Measurements from ENCODE around the gene OLFM4.

The OLFM4 gene

DNA sequence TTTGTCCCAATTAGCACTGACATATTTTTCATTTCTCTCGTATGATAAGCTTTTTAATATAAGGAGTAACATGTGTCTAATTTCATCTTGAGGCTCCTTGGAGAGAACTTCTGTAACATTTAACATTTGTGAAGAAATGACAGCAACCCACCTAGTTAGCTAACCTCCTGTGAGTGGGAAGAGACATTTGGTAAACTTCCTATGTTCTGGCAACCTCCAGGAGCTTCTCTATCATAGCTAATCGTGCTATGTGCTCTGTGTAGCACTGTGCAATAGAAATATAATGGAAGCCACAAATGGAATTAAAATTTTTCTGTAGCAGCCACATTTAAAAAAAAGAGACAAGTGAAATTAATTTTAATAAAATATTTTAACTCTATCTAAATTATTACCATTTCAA lies 5.4 kb upstream of the OLFM4 start:
- TF ChIP-seq CEBPB (IDR thresholded peaks at IDR 0.05) (no peak), NFIC (IDR thresholded peaks at IDR 0.05) (no peak), EGR1 (IDR thresholded peaks at IDR 0.05) (no peak), TCF12 (IDR thresholded peaks at IDR 0.05; ENCODE audit: low read depth) (no peak), YY1 (IDR thresholded peaks at IDR 0.05; ENCODE audit: low read depth) (no peak), TEAD4 (IDR thresholded peaks at IDR 0.05) (no peak), ZBTB7A (IDR thresholded peaks at IDR 0.05; ENCODE audit: low read depth) (no peak)
- TF ChIP-seq, protein P1, sequence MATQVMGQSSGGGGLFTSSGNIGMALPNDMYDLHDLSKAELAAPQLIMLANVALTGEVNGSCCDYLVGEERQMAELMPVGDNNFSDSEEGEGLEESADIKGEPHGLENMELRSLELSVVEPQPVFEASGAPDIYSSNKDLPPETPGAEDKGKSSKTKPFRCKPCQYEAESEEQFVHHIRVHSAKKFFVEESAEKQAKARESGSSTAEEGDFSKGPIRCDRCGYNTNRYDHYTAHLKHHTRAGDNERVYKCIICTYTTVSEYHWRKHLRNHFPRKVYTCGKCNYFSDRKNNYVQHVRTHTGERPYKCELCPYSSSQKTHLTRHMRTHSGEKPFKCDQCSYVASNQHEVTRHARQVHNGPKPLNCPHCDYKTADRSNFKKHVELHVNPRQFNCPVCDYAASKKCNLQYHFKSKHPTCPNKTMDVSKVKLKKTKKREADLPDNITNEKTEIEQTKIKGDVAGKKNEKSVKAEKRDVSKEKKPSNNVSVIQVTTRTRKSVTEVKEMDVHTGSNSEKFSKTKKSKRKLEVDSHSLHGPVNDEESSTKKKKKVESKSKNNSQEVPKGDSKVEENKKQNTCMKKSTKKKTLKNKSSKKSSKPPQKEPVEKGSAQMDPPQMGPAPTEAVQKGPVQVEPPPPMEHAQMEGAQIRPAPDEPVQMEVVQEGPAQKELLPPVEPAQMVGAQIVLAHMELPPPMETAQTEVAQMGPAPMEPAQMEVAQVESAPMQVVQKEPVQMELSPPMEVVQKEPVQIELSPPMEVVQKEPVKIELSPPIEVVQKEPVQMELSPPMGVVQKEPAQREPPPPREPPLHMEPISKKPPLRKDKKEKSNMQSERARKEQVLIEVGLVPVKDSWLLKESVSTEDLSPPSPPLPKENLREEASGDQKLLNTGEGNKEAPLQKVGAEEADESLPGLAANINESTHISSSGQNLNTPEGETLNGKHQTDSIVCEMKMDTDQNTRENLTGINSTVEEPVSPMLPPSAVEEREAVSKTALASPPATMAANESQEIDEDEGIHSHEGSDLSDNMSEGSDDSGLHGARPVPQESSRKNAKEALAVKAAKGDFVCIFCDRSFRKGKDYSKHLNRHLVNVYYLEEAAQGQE (IDR thresholded peaks at IDR 0.05; ENCODE audit: low read depth): no peak

DNA sequence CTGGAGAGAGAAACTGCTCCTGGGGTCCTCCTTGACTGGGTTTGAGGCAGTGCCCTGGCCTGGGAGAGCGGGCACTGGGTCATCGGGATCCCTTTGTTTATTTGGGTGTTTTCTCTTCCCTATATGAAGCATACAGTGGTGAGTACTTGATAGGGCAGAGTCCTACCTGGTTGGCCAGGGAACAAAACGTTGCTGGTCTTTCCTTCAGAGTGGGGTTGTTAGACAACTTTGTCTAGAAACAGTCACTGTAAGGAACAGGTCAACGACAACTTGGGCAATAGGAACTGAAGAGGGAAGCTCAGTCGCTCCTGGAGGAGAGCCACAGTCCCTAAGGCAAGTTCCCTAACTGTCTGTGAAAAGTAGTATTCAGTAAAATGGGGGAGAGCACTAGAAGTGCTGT lies 550 bp upstream of the OLFM4 start:
- TF ChIP-seq TEAD4 (IDR thresholded peaks at IDR 0.05): no peak
- TF ChIP-seq NFIC (IDR thresholded peaks at IDR 0.05): no peak
- TF ChIP-seq, protein P1 (IDR thresholded peaks at IDR 0.05; ENCODE audit: low read depth): no peak
- TF ChIP-seq, protein P2, sequence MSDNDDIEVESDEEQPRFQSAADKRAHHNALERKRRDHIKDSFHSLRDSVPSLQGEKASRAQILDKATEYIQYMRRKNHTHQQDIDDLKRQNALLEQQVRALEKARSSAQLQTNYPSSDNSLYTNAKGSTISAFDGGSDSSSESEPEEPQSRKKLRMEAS (IDR thresholded peaks at IDR 0.05): no peak
- TF ChIP-seq, protein P3, sequence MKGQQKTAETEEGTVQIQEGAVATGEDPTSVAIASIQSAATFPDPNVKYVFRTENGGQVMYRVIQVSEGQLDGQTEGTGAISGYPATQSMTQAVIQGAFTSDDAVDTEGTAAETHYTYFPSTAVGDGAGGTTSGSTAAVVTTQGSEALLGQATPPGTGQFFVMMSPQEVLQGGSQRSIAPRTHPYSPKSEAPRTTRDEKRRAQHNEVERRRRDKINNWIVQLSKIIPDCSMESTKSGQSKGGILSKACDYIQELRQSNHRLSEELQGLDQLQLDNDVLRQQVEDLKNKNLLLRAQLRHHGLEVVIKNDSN (IDR thresholded peaks at IDR 0.05): no peak
- no peak for TF ChIP-seq YY1 (IDR thresholded peaks at IDR 0.05; ENCODE audit: low read depth)
- no peak for TF ChIP-seq CEBPB (IDR thresholded peaks at IDR 0.05)
- TF ChIP-seq RAD21 (IDR thresholded peaks at IDR 0.05; ENCODE audit: low read depth): no peak
- no peak for TF ChIP-seq FOXM1 (IDR thresholded peaks at IDR 0.05; ENCODE audit: borderline replicate concordance, low read depth)

DNA sequence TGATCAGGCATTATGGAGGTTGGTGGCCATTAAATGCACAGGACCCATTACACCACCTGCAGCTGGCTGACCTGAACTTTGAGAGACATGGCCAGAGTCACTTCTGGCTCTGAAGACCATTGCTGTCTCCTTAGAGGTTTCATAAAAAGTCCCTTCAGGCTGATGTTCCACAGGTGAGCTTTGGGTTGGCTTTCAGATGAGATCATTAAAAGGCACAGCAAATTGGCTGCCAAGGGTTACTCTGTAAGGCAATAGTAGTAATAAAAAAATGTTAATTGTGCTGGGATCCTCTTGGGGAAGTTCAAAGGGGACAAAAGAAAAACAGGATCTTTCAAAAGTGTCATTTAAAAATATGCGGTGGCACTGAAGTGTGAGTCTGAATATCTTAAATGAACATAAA lies 4.2 kb downstream of the OLFM4 start:
- no peak for TF ChIP-seq TCF12 (IDR thresholded peaks at IDR 0.05; ENCODE audit: low read depth)
- TF ChIP-seq TAF1 (IDR thresholded peaks at IDR 0.05; ENCODE audit: low read depth): no peak
- no peak for TF ChIP-seq EGR1 (IDR thresholded peaks at IDR 0.05)
- no peak for TF ChIP-seq FOXM1 (IDR thresholded peaks at IDR 0.05; ENCODE audit: borderline replicate concordance, low read depth)
- TF ChIP-seq CEBPB (IDR thresholded peaks at IDR 0.05): no peak
- TF ChIP-seq CREB1 (IDR thresholded peaks at IDR 0.05; ENCODE audit: low read depth): no peak
- TF ChIP-seq YY1 (IDR thresholded peaks at IDR 0.05; ENCODE audit: low read depth): no peak

DNA sequence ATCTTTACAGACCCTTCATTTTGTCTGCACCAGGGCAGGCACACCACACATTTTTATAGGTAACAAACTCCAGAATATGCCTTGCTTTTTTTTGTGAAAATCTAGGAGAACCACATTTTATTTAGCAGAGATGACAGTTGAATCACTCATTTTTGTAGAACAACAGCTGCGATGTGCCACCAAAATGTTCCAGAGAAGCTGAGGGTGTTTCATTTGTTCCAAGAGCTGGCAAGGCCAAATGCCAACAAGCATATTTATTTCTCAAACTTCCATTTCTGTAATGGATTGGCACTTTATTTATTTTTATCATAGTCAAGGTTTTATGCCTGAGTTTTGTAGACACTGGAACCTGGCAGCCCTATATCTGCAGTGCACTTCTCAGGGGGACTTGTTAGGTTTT lies 10.4 kb downstream of the OLFM4 start:
- TF ChIP-seq EP300 (IDR thresholded peaks at IDR 0.05; ENCODE audit: borderline replicate concordance): no peak
- TF ChIP-seq, protein P2 (IDR thresholded peaks at IDR 0.05): no peak
- no peak for TF ChIP-seq EGR1 (IDR thresholded peaks at IDR 0.05)
- TF ChIP-seq NFIC (IDR thresholded peaks at IDR 0.05): no peak
- TF ChIP-seq, protein P1 (IDR thresholded peaks at IDR 0.05; ENCODE audit: low read depth): no peak
- TF ChIP-seq CEBPB (IDR thresholded peaks at IDR 0.05): no peak
- TF ChIP-seq, protein P3 (IDR thresholded peaks at IDR 0.05): no peak

DNA sequence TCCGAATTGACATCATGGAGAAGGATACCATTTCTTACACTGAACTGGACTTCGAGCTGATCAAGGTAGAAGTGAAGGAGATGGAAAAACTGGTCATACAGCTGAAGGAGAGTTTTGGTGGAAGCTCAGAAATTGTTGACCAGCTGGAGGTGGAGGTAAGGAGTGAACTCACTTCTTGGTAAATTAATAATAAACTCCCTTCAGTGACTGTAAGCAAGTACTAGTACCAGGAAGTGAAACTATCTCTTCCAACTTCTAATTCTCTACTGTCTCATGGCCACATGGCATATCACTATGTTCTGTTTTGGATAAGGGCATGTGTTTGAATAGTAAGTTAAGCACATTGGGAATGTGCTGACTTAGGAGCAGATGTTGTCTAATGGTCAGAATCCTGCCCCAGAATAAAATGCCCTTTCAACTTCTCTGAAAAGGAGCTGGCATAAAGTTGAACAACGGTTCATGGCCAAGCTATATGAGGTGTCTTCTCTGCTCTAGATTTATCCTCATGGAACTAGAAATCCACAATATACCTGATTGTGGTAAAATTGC lies 13.4 kb downstream of the OLFM4 start:
- TF ChIP-seq RAD21 (IDR thresholded peaks at IDR 0.05; ENCODE audit: low read depth): no peak
- no peak for TF ChIP-seq NFIC (IDR thresholded peaks at IDR 0.05)
- TF ChIP-seq, protein P1 (IDR thresholded peaks at IDR 0.05; ENCODE audit: low read depth): no peak
- no peak for TF ChIP-seq YY1 (IDR thresholded peaks at IDR 0.05; ENCODE audit: low read depth)
- TF ChIP-seq CREB1 (IDR thresholded peaks at IDR 0.05; ENCODE audit: low read depth): no peak
- no peak for TF ChIP-seq TEAD4 (IDR thresholded peaks at IDR 0.05)
- TF ChIP-seq, protein P2 (IDR thresholded peaks at IDR 0.05): no peak
- TF ChIP-seq CEBPB (IDR thresholded peaks at IDR 0.05): no peak
- no peak for TF ChIP-seq ZBTB7A (IDR thresholded peaks at IDR 0.05; ENCODE audit: low read depth)
- no peak for TF ChIP-seq TAF1 (IDR thresholded peaks at IDR 0.05; ENCODE audit: low read depth)
- no peak for TF ChIP-seq TCF12 (IDR thresholded peaks at IDR 0.05; ENCODE audit: low read depth)
- TF ChIP-seq, protein P3 (IDR thresholded peaks at IDR 0.05): no peak
- TF ChIP-seq EGR1 (IDR thresholded peaks at IDR 0.05): no peak
- TF ChIP-seq FOXM1 (IDR thresholded peaks at IDR 0.05; ENCODE audit: borderline replicate concordance, low read depth): no peak

All from Ishikawa (cell line).